Hepatocyte (in vitro differentiated cells): ENCODE results near the gene FAM53B.

Source experiments
- CTCF ChIP-seq: fragments of 200-600 bp; sonication (generic); IDR thresholded peaks from 2 replicates; pipeline ENCODE4 v1.5.1; 2016; ENCODE audit warnings: antibody characterized with exemption, mild to moderate bottlenecking; ENCODE audit not compliant: poor library complexity
- EZH2 ChIP-seq: fragments of 200-600 bp; sonication (generic); IDR thresholded peaks from 2 replicates; pipeline ENCODE4 v1.6.1; 2016; ENCODE audit warnings: antibody characterized with exemption, mild to moderate bottlenecking, borderline replicate concordance
- EZH2phosphoT487 ChIP-seq: fragments of 200-600 bp; sonication (generic); IDR thresholded peaks from one replicate; pipeline ENCODE4 v1.6.1; 2018; ENCODE audit warnings: antibody characterized with exemption, mild to moderate bottlenecking, low read depth, moderate library complexity; ENCODE audit not compliant: unreplicated experiment, severe bottlenecking

- TF ChIP-seq CTCF (no peak), EZH2 (no peak), EZH2phosphoT487 (no peak)
Observed at GRCh38 chr10:124621637-124622036, 122.5 kb downstream of the FAM53B start.
